H9 (cell line): ENCODE measurements around the gene ANKRD36. TPM values are rescaled to one million over a fixed set of nuclear protein-coding genes. Genes with fewer than 3 reads are reported as not detected.
"Not testable (repeated sequence)": the region's sequence is repeated elsewhere in the genome, so short reads cannot be mapped to it uniquely, and the experiment has no call there.

Experiments
- DNase-seq: peaks from one replicate; pipeline ENCODE4 v3.0.0-alpha.2; 2017
- H2AFZ ChIP-seq: one replicate; pipeline ENCODE4 v1.6.1; 2013; ENCODE audit warnings: mild to moderate bottlenecking, low read length, control low read depth, moderate library complexity
- H2AK5ac ChIP-seq: 2 replicates; pipeline ENCODE4 v1.6.1; 2013; ENCODE audit warnings: low read length, control low read depth, mixed read lengths; ENCODE audit not compliant: insufficient read length
- H2BK120ac ChIP-seq: one replicate; pipeline ENCODE4 v1.6.1; 2013; ENCODE audit warnings: low read depth, mild to moderate bottlenecking, low read length, control low read depth, inconsistent platforms; ENCODE audit not compliant: poor library complexity, severe bottlenecking
- H2BK12ac ChIP-seq: 2 replicates; pipeline ENCODE4 v1.6.1; 2013; ENCODE audit warnings: low read length, control low read depth, mixed read lengths, low read depth; ENCODE audit not compliant: insufficient read length
- H2BK15ac ChIP-seq: 2 replicates; pipeline ENCODE4 v1.6.1; 2013; ENCODE audit warnings: low read depth, low read length, control low read depth
- H2BK20ac ChIP-seq: one replicate; pipeline ENCODE4 v1.6.1; 2013; ENCODE audit warnings: low read depth, mild to moderate bottlenecking, low read length, control low read depth, inconsistent platforms; ENCODE audit not compliant: poor library complexity, severe bottlenecking
- H2BK5ac ChIP-seq: 2 replicates; pipeline ENCODE4 v1.6.1; 2013; ENCODE audit warnings: low read length, control low read depth, mixed read lengths; ENCODE audit not compliant: insufficient read length
- H3K14ac ChIP-seq: 2 replicates; pipeline ENCODE4 v1.6.1; 2013; ENCODE audit warnings: low read length, control low read depth; ENCODE audit not compliant: insufficient read depth
- H3K18ac ChIP-seq: 2 replicates; pipeline ENCODE4 v1.6.1; 2013; ENCODE audit warnings: low read depth, mild to moderate bottlenecking, mixed read lengths, low read length, control low read depth; ENCODE audit not compliant: insufficient read length
- H3K23ac ChIP-seq: 2 replicates; pipeline ENCODE4 v1.6.1; 2013; ENCODE audit warnings: low read length, control low read depth, mixed read lengths, low read depth; ENCODE audit not compliant: insufficient read length
- H3K23me2 ChIP-seq: 2 replicates; pipeline ENCODE4 v1.6.1; 2013; ENCODE audit warnings: low read depth, mild to moderate bottlenecking, mixed read lengths, low read length, control low read depth; ENCODE audit not compliant: insufficient read length, poor library complexity, severe bottlenecking
- H3K27ac ChIP-seq: 2 replicates; pipeline ENCODE4 v1.5.1; 2013; ENCODE audit warnings: low read length, control low read depth, mixed read lengths, low read depth; ENCODE audit not compliant: insufficient read length
- H3K27me3 ChIP-seq: 2 replicates; pipeline ENCODE4 v1.6.1; 2013; ENCODE audit warnings: low read length, control low read depth, inconsistent platforms; ENCODE audit not compliant: insufficient read depth
- H3K4ac ChIP-seq: 2 replicates; pipeline ENCODE4 v1.6.1; 2013; ENCODE audit warnings: low read depth, mild to moderate bottlenecking, control low read depth, inconsistent platforms, low read length, moderate library complexity
- H3K4me1 ChIP-seq: 2 replicates; pipeline ENCODE4 v1.6.1; 2013; ENCODE audit warnings: low read length, control low read depth, inconsistent platforms; ENCODE audit not compliant: insufficient read depth
- H3K4me2 ChIP-seq: 2 replicates; pipeline ENCODE4 v1.6.1; 2013; ENCODE audit warnings: low read length, control low read depth, mixed read lengths; ENCODE audit not compliant: insufficient read length, insufficient read depth
- H3K56ac ChIP-seq: 2 replicates; pipeline ENCODE4 v1.6.1; 2013; ENCODE audit warnings: low read depth, mild to moderate bottlenecking, mixed read lengths, low read length, control low read depth; ENCODE audit not compliant: insufficient read length
- H3K79me1 ChIP-seq: 2 replicates; pipeline ENCODE4 v1.6.1; 2013; ENCODE audit warnings: low read depth, mild to moderate bottlenecking, moderate library complexity, low read length, control low read depth, inconsistent platforms; ENCODE audit not compliant: insufficient read depth, poor library complexity, severe bottlenecking
- H3K79me2 ChIP-seq: 2 replicates; pipeline ENCODE4 v1.6.1; 2013; ENCODE audit warnings: low read length, control low read depth, inconsistent platforms; ENCODE audit not compliant: insufficient read depth
- H3K9ac ChIP-seq: 2 replicates; pipeline ENCODE4 v1.6.1; 2013; ENCODE audit warnings: low read length, control low read depth, mixed read lengths; ENCODE audit not compliant: insufficient read length; ENCODE audit errors: extremely low read depth
- H3K9me3 ChIP-seq: one replicate; pipeline ENCODE4 v1.6.1; 2013; ENCODE audit warnings: low read depth, low read length, inconsistent platforms; ENCODE audit not compliant: control insufficient read depth
- H3T11ph ChIP-seq: one replicate; pipeline ENCODE4 v1.6.1; 2013; ENCODE audit warnings: mild to moderate bottlenecking, low read length, control low read depth, inconsistent platforms
- H4K20me1 ChIP-seq: one replicate; pipeline ENCODE4 v1.6.1; 2013; ENCODE audit not compliant: control insufficient read depth, insufficient read length, insufficient read depth
- H4K5ac ChIP-seq: 2 replicates; pipeline ENCODE4 v1.6.1; 2013; ENCODE audit warnings: low read depth, mild to moderate bottlenecking, mixed read lengths, low read length, control low read depth; ENCODE audit not compliant: insufficient read length
- H4K8ac ChIP-seq: replicated peaks from 2 replicates; pipeline ENCODE4 v1.6.1; 2013; ENCODE audit warnings: low read length, control low read depth, mixed read lengths, low read depth; ENCODE audit not compliant: insufficient read length
- H4K91ac ChIP-seq: 2 replicates; pipeline ENCODE4 v1.6.1; 2013; ENCODE audit warnings: low read depth, mild to moderate bottlenecking, moderate library complexity, mixed read lengths, low read length, control low read depth; ENCODE audit not compliant: insufficient read length
- H3K27ac Mint-ChIP-seq, 3 experiments: 2 replicates in 2 of 3; 3 replicates in 1 of 3; pipeline ENCODE4 v1.8.0; 2020 to 2021; ENCODE audit warnings: mixed read lengths in 3 of 3, mild to moderate bottlenecking in 1 of 3, moderate library complexity in 1 of 3
- H3K27me3 Mint-ChIP-seq: 2 replicates; pipeline ENCODE4 v1.8.0; 2021; ENCODE audit warnings: low read depth, mild to moderate bottlenecking, moderate library complexity, mixed read lengths
- H3K36me3 Mint-ChIP-seq, 3 experiments: 2 replicates in 2 of 3; 3 replicates in 1 of 3; pipeline ENCODE4 v1.8.0; 2020 to 2021; ENCODE audit warnings: low read depth in 3 of 3, mixed read lengths in 3 of 3; ENCODE audit not compliant: insufficient read depth in 1 of 3
- H3K4me1 Mint-ChIP-seq, 2 experiments: 2 replicates each; pipeline ENCODE4 v1.8.0; 2020; ENCODE audit warnings: mixed read lengths in 2 of 2
- H3K4me3 Mint-ChIP-seq, 2 experiments: 2 replicates in 1 of 2; 3 replicates in 1 of 2; pipeline ENCODE4 v1.8.0; 2020 to 2021; ENCODE audit warnings: mild to moderate bottlenecking in 2 of 2, mixed read lengths in 2 of 2, moderate library complexity in 1 of 2
- H3K9me3 Mint-ChIP-seq, 2 experiments: 2 replicates in 1 of 2; 3 replicates in 1 of 2; pipeline ENCODE4 v1.8.0; 2020; ENCODE audit warnings: mild to moderate bottlenecking in 2 of 2, mixed read lengths in 2 of 2, moderate library complexity in 1 of 2
- WGBS: extraction: QIAGEN DNeasy Blood & Tissue Kit; methylation state at CpG from one replicate; pipeline ENCODE4 v1.1.7; 2013; ENCODE audit warnings: missing lambda C conversion rate, low lambda C conversion rate, mixed read lengths; ENCODE audit not compliant: insufficient read length; ENCODE audit errors: extremely low coverage; 5-methylcytosine and 5-hydroxymethylcytosine counted together
- total RNA-seq: library from RNA; stranded (reverse); gene quantifications from 2 replicates; pipeline ENCODE4 v1.2.1, GENCODE V29; 2021

Gene ANKRD36
- total RNA-seq, 1 experiment from 2014 or later = 9.8 TPM

DNA sequence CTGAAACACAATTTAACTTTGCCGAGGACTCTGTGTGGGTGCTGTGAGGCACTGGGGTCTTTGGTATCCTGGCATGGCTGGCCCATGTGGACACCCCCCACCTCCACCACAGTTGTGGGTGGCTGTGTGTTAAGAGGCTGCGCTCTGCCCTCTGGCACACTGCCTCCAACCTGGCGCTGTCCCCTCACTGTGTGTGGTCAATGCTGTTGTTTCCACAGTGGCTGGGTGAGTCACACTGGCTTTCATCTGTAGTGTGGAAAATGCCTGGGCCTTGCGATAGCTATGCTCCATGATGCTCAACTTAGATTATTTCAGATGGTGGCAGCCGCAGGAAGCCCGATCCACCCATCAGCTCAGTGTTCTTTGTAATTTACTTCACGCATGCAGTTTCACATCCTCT is 27.9 kb upstream of the ANKRD36 start:
- not testable (repeated sequence) for H3K79me1 ChIP-seq, H4K8ac ChIP-seq, H2AFZ ChIP-seq, H3K9me3 Mint-ChIP-seq, H3K9ac ChIP-seq, H3K27ac Mint-ChIP-seq, H3K56ac ChIP-seq, H3K23ac ChIP-seq, H3K14ac ChIP-seq, H3T11ph ChIP-seq, H4K20me1 ChIP-seq, H4K5ac ChIP-seq, H3K9me3 ChIP-seq, H3K4me3 Mint-ChIP-seq, DNase-seq, H2AK5ac ChIP-seq, H3K18ac ChIP-seq, H2BK15ac ChIP-seq, H3K4me1 ChIP-seq, H3K27me3 ChIP-seq, H2BK5ac ChIP-seq, H2BK20ac ChIP-seq, H3K23me2 ChIP-seq, H3K27me3 Mint-ChIP-seq, H3K4me2 ChIP-seq, H3K79me2 ChIP-seq, H3K4me1 Mint-ChIP-seq, H3K27ac ChIP-seq, H3K4ac ChIP-seq, H4K91ac ChIP-seq, H2BK120ac ChIP-seq, H2BK12ac ChIP-seq
- peaks cover 3 to 28% (median 15%) of the 10 kb centered on the region in 3 experiments; a peak in 6 of 7 replicates for H3K36me3 Mint-ChIP-seq
- no CpG with 5 or more reads among the region's 7 CpGs for WGBS

DNA sequence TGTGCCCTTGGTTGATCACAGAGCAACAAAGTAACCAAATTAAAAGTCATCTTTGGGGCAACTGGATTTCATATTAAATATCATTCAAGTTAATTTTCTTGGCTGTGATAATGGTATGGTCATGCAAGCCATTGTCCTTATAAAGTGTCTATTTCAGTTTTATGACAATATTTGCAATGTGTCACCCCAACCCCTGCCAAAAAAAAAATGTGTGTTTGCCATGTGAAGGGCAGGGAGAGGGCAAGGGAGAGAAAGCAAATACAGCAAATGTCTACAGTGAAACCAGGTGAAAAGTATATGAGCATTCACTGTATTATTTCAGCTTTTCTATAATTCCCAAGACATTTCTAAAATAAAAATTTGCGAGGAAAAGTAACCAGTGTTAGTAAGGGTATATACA is 24.2 kb upstream of the ANKRD36 start:
- peaks cover 3 to 22% (median 15%) of the 10 kb centered on the region in 3 experiments; a peak in 5 of 7 replicates for H3K36me3 Mint-ChIP-seq
- not testable (repeated sequence) for H3K27ac ChIP-seq, H2BK120ac ChIP-seq, H4K20me1 ChIP-seq, H3K4me1 ChIP-seq, H3K56ac ChIP-seq, DNase-seq, H3K79me2 ChIP-seq, H3K27me3 Mint-ChIP-seq, H3K9ac ChIP-seq, H4K8ac ChIP-seq, H3K27me3 ChIP-seq, H3K4ac ChIP-seq, H3K4me2 ChIP-seq, H3K23ac ChIP-seq, H3K4me3 Mint-ChIP-seq, H3K27ac Mint-ChIP-seq, H3T11ph ChIP-seq, H3K9me3 Mint-ChIP-seq, H4K91ac ChIP-seq, H3K23me2 ChIP-seq, H2BK15ac ChIP-seq, H3K79me1 ChIP-seq, H3K14ac ChIP-seq, H2BK12ac ChIP-seq, H4K5ac ChIP-seq, H2AFZ ChIP-seq, H3K18ac ChIP-seq, H3K9me3 ChIP-seq, H3K4me1 Mint-ChIP-seq, H2BK5ac ChIP-seq, H2AK5ac ChIP-seq, H2BK20ac ChIP-seq
- WGBS = no CpG with 5 or more reads among the region's 1 CpG
